Measurements from ENCODE around the gene STON2.

Gene STON2, protein sequence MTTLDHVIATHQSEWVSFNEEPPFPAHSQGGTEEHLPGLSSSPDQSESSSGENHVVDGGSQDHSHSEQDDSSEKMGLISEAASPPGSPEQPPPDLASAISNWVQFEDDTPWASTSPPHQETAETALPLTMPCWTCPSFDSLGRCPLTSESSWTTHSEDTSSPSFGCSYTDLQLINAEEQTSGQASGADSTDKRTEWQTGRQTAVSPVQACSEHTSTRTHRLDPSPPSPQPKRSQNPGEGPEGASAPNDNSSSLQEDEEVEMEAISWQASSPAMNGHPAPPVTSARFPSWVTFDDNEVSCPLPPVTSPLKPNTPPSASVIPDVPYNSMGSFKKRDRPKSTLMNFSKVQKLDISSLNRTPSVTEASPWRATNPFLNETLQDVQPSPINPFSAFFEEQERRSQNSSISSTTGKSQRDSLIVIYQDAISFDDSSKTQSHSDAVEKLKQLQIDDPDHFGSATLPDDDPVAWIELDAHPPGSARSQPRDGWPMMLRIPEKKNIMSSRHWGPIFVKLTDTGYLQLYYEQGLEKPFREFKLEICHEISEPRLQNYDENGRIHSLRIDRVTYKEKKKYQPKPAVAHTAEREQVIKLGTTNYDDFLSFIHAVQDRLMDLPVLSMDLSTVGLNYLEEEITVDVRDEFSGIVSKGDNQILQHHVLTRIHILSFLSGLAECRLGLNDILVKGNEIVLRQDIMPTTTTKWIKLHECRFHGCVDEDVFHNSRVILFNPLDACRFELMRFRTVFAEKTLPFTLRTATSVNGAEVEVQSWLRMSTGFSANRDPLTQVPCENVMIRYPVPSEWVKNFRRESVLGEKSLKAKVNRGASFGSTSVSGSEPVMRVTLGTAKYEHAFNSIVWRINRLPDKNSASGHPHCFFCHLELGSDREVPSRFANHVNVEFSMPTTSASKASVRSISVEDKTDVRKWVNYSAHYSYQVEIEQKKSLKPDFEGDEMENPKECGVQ

DNA sequence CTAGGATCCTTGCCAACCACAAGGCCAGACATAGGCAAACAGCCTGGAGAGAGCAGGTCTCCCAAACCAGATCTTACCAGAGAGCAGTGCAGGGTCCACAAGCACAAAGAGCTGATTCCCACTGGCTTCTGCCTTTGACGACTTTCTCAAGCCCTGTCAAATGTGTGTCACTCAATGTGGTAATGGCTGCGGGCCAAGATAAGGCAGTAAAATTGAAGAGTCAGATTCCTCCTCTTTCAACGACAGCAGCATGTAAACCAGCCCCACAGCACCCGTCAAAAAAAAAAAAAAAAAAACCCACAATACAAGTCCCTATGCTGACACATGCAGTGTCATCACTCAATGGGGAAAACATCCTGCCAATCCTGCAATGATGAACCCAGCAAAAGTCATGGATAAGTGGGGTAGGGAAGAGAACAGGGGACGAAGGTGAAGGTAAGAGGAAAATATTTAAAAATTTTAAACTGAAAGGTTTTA is at the start of gene STON2:
STON2 (minus strand) TSS at position 123 of the 477 bp plus-strand sequence. CDS start 1,942 bp downstream, outside the sequence.
- no peak within 1 kb of the TSS for H3K4me3 ChIP-seq (ENCODE audit: low read length)
- H3K36me3 ChIP-seq (ENCODE audit: insufficient read depth, low read length): peaks cover 18% of the 10 kb centered on the region
- no peak within 1 kb of the TSS for H2AFZ ChIP-seq (ENCODE audit: low read depth, low read length)
- no peaks in the 10 kb centered on the region for H3K4me1 ChIP-seq (ENCODE audit: insufficient read depth, low read length)
- no peaks in the 10 kb centered on the region for H3K27me3 ChIP-seq (ENCODE audit: insufficient read depth, low read length)
- peaks cover 9% of the 10 kb centered on the region for H3K9me3 ChIP-seq (ENCODE audit: low read length)

DNA sequence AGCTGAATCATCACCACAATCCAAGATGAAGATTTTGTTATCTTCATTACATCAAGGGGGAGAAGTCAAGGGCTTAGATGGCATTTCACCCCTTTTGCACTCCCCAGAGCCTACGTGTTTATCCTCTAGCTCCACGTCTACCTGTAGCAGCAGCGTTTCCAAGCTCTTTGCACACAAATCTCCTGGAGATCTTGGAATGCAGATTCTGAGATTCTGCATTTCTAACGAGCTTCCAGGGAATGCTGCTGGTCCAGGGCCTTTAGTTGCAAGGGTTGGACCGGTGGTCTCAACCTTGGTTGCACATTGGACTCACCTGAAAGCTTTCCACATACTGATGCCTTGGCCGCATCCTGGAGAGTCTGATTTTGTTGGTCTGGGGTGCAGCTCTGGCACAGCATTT is 49.5 kb upstream of the STON2 start:
- no peaks in the 10 kb centered on the region for H3K9me3 ChIP-seq (ENCODE audit: low read length)
- no peak overlapping the region for H2AFZ ChIP-seq (ENCODE audit: low read depth, low read length)
- H3K4me1 ChIP-seq (ENCODE audit: insufficient read depth, low read length): peaks cover 8% of the 10 kb centered on the region
- no peak overlapping the region for H3K4me3 ChIP-seq (ENCODE audit: low read length)
- no peaks in the 10 kb centered on the region for H3K27me3 ChIP-seq (ENCODE audit: insufficient read depth, low read length)
- no peaks in the 10 kb centered on the region for H3K36me3 ChIP-seq (ENCODE audit: insufficient read depth, low read length)

DNA sequence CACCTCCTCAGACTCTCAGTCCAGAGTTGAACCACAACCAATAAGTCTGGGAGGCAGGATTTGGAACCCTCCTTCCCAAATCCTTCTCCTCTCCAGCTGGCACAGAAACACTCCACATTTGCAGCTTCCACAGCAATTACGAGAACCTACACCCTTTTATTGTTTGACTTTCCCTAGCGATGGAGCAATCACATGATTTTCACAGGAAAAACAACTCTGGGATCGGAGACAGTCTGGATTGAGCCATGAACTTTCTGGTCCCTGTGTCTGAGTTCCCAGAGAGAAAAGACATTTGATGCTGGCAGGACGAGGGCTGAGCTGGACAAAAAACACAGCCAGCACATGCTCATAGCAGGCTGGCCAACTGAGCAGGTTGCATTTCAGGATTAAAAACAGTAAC is 49.0 kb upstream of the STON2 start:
- H3K4me3 ChIP-seq (ENCODE audit: low read length): no peak overlapping the region
- H3K4me1 ChIP-seq (ENCODE audit: insufficient read depth, low read length): peaks cover 8% of the 10 kb centered on the region
- no peak overlapping the region for H2AFZ ChIP-seq (ENCODE audit: low read depth, low read length)
- no peaks in the 10 kb centered on the region for H3K9me3 ChIP-seq (ENCODE audit: low read length)
- H3K27me3 ChIP-seq (ENCODE audit: insufficient read depth, low read length): no peaks in the 10 kb centered on the region
- H3K36me3 ChIP-seq (ENCODE audit: insufficient read depth, low read length): no peaks in the 10 kb centered on the region

DNA sequence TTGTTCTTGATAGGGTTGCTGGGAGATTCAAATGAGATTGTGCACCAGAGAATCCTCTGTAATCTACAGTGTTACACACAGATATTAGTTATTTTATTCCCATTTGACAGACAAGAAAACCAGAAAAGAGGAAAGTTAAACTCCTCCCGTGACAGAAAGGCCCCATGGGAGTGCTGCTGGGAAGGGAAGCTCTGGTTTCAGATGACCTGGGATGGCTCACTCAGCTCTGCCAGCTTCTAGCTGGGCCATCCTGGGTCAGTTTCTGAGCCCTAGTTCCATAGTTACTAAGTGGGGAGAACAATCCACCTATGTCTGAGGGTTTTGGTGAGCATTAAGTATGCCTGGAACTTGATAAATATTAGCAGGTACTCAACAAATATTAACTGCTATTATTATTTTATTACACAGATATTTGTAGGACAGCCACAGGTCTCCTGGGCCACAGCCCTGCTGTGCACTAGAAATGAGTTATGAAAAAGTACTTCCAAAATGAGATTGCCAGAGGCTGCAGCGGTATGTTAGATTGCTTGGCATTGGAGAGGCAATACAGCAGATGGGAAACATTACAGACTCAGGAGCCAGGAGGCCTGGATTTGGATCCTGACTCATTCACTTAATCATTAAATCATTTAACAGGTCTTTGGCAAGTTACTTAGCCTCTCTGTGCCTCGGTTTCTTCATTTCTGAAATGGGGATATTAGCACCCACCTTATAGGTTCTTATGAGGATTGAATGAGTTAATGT is 47.1 kb upstream of the STON2 start:
- Histone ChIP-seq H2AFZ (ENCODE audit: low read depth, low read length) (no peak overlapping the region), H3K36me3 (ENCODE audit: insufficient read depth, low read length) (no peaks in the 10 kb centered on the region), H3K27me3 (ENCODE audit: insufficient read depth, low read length) (no peaks in the 10 kb centered on the region), H3K4me1 (ENCODE audit: insufficient read depth, low read length) (peaks cover 8% of the 10 kb centered on the region), H3K9me3 (ENCODE audit: low read length) (no peaks in the 10 kb centered on the region), H3K4me3 (ENCODE audit: low read length) (no peak overlapping the region)

DNA sequence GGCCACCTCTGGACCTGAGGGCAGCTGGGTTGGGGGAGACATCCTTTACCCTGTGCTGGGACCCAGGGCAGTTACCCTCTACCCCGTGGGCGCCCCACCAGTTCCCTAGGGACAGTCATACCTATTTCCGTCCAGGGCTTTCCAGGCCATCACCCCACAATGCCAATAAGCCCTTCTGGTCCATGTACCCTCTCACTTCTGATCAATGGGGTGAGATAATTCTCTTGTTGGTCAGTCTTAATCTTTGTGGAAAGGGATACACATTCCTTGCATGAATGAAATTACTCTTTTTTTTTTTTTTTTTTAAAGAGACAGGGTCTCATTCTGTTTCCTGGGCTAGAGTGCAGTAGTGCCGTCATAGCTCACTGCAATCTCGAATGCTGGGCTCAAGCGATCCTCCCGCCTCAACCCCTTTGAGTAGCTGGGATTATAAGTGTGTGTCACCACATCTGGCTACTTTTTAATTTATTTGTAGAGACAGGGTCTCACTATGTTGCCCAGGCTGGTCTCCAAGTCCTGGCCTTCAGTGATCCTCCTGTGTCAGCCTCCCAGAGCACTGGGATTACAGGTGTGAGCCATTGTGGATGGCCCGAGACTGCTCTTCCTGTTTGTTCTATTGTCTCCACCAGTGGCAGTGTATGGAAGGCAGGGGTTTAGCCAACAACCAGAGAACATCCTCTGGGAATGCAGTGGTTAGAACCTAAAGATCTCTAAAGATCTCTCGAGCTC is 46.3 kb upstream of the STON2 start:
- no peak overlapping the region for H3K4me3 ChIP-seq (ENCODE audit: low read length)
- no peak overlapping the region for H2AFZ ChIP-seq (ENCODE audit: low read depth, low read length)
- H3K27me3 ChIP-seq (ENCODE audit: insufficient read depth, low read length): no peaks in the 10 kb centered on the region
- no peaks in the 10 kb centered on the region for H3K9me3 ChIP-seq (ENCODE audit: low read length)
- H3K4me1 ChIP-seq (ENCODE audit: insufficient read depth, low read length): peaks cover 8% of the 10 kb centered on the region
- no peaks in the 10 kb centered on the region for H3K36me3 ChIP-seq (ENCODE audit: insufficient read depth, low read length)

DNA sequence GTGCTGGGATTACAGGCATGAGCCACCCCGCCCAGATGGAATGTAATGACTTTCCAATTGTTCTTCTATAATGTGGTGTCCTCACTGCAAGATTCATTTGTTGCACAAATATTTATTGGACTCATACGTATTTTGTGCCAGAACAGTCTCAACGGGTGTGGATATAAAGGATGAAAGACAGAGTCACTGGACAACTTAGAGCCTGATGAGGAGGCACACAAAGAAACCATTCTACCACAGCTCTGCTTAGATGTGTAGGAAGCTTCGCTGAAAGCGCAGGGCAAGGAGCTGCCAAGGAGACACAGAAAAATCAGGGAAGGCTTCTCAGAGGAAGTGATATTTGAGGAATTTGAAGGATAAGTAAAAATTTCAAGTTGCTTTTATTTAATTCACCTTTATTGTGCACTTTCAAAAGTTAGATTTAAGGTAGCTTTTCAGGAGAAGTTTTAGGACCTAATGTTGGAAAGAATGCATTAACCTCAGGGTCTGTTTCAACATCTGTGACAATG is 41.6 kb upstream of the STON2 start:
- H3K27me3 ChIP-seq (ENCODE audit: insufficient read depth, low read length): no peaks in the 10 kb centered on the region
- no peaks in the 10 kb centered on the region for H3K9me3 ChIP-seq (ENCODE audit: low read length)
- no peak overlapping the region for H2AFZ ChIP-seq (ENCODE audit: low read depth, low read length)
- H3K4me1 ChIP-seq (ENCODE audit: insufficient read depth, low read length): peaks cover 2% of the 10 kb centered on the region
- no peaks in the 10 kb centered on the region for H3K36me3 ChIP-seq (ENCODE audit: insufficient read depth, low read length)
- no peak overlapping the region for H3K4me3 ChIP-seq (ENCODE audit: low read length)

DNA sequence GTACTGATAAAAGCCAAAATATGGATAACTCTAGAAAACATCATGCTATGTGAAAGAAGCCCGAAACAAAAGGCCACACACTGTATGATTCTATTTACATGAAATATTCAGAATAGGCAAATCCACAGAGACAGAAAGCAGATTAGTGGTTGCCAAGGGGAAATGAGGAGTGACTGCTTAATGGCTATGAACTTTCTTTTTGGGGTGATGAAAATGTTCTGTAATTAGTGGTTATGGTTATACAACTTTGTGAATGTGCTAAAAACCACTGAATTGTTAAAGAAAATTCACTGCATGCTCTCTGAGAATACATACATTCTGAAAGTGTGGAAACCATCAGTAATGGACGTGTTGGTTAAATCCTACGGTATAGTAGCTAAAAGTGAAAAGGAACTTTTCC is 39.9 kb upstream of the STON2 start:
- no peaks in the 10 kb centered on the region for H3K27me3 ChIP-seq (ENCODE audit: insufficient read depth, low read length)

DNA sequence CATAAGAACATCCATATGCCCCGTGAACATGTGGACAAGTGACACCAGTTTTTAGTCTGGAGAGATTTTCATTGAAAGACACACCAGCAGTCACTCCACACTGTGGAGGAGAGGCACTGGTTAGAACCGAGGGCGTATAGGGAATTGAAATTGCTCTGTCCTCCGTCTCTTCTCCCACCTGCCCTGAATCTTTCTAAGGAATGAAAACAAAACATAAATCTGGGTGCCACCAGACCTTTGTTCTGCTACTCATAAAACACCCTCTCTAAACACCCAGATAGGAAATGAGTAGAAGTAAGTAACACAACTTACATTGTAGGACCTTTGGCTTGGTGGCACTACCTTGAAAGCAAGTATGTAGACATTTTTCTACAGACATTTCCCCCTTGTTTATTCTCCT is 37.1 kb upstream of the STON2 start:
- Histone ChIP-seq H3K36me3 (ENCODE audit: insufficient read depth, low read length) (no peaks in the 10 kb centered on the region), H3K27me3 (ENCODE audit: insufficient read depth, low read length) (no peaks in the 10 kb centered on the region), H3K4me1 (ENCODE audit: insufficient read depth, low read length) (peaks cover 13% of the 10 kb centered on the region), H3K9me3 (ENCODE audit: low read length) (no peaks in the 10 kb centered on the region), H3K4me3 (ENCODE audit: low read length) (peak overlapping the region; percentile 91), H2AFZ (ENCODE audit: low read depth, low read length) (no peak overlapping the region)

More for the DNA sequence above, 39.9 kb upstream of the STON2 start:
- Histone ChIP-seq H3K36me3 (ENCODE audit: insufficient read depth, low read length) (no peaks in the 10 kb centered on the region), H3K4me3 (ENCODE audit: low read length) (no peak overlapping the region), H2AFZ (ENCODE audit: low read depth, low read length) (no peak overlapping the region), H3K4me1 (ENCODE audit: insufficient read depth, low read length) (peaks cover 5% of the 10 kb centered on the region), H3K9me3 (ENCODE audit: low read length) (no peaks in the 10 kb centered on the region)

DNA sequence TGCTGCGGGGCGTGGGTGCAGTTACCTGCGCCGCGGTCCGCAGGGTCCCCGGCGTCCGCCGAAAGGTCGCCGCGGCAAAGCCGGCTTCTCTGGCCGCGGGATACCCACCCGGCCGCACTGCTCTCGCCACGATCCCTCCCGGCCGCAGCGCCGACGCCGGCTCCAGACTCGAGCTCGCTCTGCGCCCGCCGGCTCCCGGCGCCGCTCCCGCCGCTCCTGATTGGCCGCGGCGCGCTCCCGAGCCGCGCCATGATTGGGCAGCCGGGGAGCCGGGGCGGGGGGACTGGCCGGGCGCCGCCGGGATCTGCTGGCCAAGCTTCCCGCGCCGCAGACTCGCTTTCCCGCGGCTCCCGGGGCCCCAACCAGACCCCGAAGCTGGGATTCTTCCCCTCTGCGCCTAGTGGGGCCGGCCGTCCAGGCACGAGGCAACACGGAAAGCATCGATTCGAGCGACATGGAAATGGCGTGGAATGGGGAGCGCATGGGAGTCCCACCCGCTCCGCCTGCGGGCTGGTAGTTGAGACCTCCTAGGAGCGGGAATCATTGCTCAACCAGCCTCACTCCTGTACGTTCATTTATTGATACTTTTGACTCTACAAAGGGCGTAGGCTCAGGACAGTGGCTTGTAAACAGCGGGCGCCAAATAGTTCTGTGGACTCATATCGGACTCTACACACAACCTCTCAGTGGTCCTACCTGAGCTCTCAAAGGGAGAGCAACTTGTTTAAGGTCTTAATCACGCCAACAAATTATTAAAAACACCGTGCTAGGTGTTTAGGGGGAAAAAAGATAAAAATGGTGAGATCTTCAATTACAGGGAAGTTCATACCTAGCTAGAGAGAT is 36.4 kb upstream of the STON2 start:
- H3K36me3 ChIP-seq (ENCODE audit: insufficient read depth, low read length): no peaks in the 10 kb centered on the region
- H2AFZ ChIP-seq (ENCODE audit: low read depth, low read length): peak overlapping the region; percentile 83
- H3K9me3 ChIP-seq (ENCODE audit: low read length): no peaks in the 10 kb centered on the region
- peaks cover 13% of the 10 kb centered on the region for H3K4me1 ChIP-seq (ENCODE audit: insufficient read depth, low read length)
- H3K27me3 ChIP-seq (ENCODE audit: insufficient read depth, low read length): no peaks in the 10 kb centered on the region
- peak overlapping the region; percentile 91 for H3K4me3 ChIP-seq (ENCODE audit: low read length)

DNA sequence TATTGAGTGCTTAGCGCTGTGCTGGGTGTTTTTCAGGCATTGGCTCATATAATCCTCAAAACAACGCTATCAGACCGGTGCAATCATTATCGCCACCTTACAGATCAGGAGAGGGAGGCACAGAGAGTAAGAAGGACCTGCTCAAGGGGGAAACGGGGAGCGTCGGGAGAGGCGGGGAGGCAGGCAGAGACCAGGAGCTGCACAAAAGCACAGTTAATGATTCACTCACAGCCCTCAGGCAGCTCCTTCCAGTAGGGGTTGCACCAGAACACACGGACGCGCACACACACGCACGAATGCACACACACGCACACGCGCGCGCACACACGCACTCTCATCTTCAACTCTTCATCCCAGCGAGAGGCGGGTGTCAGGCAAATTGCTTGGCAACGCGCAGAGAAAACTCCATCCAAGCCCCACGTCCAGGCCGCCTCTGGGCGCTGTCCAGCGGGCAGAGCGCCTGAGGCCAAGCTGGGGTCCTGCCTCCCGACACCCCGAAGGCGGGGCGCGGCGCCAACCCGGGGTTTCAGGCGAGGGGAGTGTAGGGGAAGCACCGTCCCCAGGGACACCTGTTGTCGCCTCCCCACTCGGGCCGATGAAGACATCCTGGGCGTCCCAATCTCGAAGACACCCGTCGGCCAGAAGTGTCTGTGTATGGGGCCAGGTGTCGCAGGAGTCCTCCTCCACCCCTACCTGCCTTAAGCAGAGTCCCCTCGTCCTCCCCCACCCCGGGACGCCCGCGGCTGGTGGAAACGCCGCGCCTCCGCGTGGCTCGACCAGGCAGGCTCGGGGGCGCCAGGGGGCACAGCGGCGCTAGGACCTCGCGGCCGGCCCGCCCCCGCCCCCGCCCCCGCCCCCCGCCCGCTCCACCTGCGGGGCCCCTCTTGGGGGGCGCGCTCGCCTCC is 35.5 kb upstream of the STON2 start:
- Histone ChIP-seq H3K9me3 (ENCODE audit: low read length) (no peaks in the 10 kb centered on the region), H3K4me3 (ENCODE audit: low read length) (peak overlapping the region; percentile 91), H2AFZ (ENCODE audit: low read depth, low read length) (peak overlapping the region; percentile 83), H3K4me1 (ENCODE audit: insufficient read depth, low read length) (peaks cover 13% of the 10 kb centered on the region), H3K36me3 (ENCODE audit: insufficient read depth, low read length) (no peaks in the 10 kb centered on the region), H3K27me3 (ENCODE audit: insufficient read depth, low read length) (no peaks in the 10 kb centered on the region)

DNA sequence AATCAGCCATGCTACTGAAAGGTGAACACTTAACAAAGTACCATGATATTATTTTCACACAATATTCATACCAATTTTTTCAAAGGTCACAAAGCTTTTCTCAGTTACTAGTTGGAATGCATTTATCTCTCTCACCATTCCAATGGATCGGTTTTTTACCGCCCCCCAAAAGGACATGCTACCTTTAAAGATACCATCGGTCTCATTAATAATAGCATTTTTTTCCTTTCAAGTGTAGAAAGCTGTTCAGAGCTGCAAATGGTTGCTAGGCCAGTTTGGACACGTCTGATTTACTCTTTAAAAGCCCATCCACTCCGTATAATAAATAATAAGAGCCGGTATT is 34.9 kb upstream of the STON2 start:
- Histone ChIP-seq H3K36me3 (ENCODE audit: insufficient read depth, low read length) (no peaks in the 10 kb centered on the region), H3K4me3 (ENCODE audit: low read length) (peak overlapping the region; percentile 91), H3K9me3 (ENCODE audit: low read length) (no peaks in the 10 kb centered on the region), H3K4me1 (ENCODE audit: insufficient read depth, low read length) (peaks cover 13% of the 10 kb centered on the region), H3K27me3 (ENCODE audit: insufficient read depth, low read length) (no peaks in the 10 kb centered on the region), H2AFZ (ENCODE audit: low read depth, low read length) (peak overlapping the region; percentile 69)
